ENCODE results near the gene SASS6.

The SASS6 gene

GRCh38 chr1:100100202-100100601 lies 32.5 kb downstream of the SASS6 start:
- ChIA-PET POLR2A (no interaction called here), CTCF (no interaction called here)

GRCh38 chr1:100090471-100090870 lies 42.3 kb downstream of the SASS6 start:
- H3K9me3 ChIP-seq (ENCODE audit: control insufficient read depth, insufficient read depth, low read depth, low read length), result no peaks in the 10 kb centered on the region
- no peak overlapping the region for H3K4me3 ChIP-seq (ENCODE audit: low read depth, low read length)
- TF ChIP-seq ZNF654 (tag by site-specific recombination; IDR thresholded peaks at IDR 0.05; ENCODE audit: low read depth) (no peak), ZNF629 (tag by site-specific recombination; IDR thresholded peaks at IDR 0.05) (no peak), ZNF335 (tag by site-specific recombination; conservative IDR thresholded peaks at IDR 0.05) (no peak), GLIS1 (tag by site-specific recombination; IDR thresholded peaks at IDR 0.05) (no peak), ZNF701 (tag by site-specific recombination; IDR thresholded peaks at IDR 0.05) (no peak), AEBP2 (tag by site-specific recombination; IDR thresholded peaks at IDR 0.05; ENCODE audit: borderline replicate concordance) (no peak), ZBTB20 (tag by site-specific recombination; IDR thresholded peaks at IDR 0.05) (no peak), GLIS2 (tag by site-specific recombination; IDR thresholded peaks at IDR 0.05) (no peak), ZBTB7A (tag by site-specific recombination; IDR thresholded peaks at IDR 0.05; ENCODE audit: low read depth) (no peak), ZNF184 (tag by site-specific recombination; IDR thresholded peaks at IDR 0.05) (no peak)
- H3K27ac ChIP-seq (ENCODE audit: extremely low read depth, low read depth, low read length), result no peak overlapping the region
- ChIA-PET POLR2A (no interaction called here), CTCF (no interaction called here)
- H3K36me3 ChIP-seq (ENCODE audit: control insufficient read depth in 2 of 2, insufficient read depth in 1 of 2, low read length in 2 of 2), result peaks cover 42 to 61% of the 10 kb centered on the region in 2 experiments
- no peaks in the 10 kb centered on the region for H3K4me1 ChIP-seq (ENCODE audit: control insufficient read depth, insufficient read depth, low read length)

More at GRCh38 chr1:100100202-100100601, 32.5 kb downstream of the SASS6 start:
- Histone ChIP-seq H3K36me3 (ENCODE audit: control insufficient read depth in 2 of 2, insufficient read depth in 1 of 2, low read length in 2 of 2) (peaks cover 67 to 90% of the 10 kb centered on the region in 2 experiments), H3K9me3 (ENCODE audit: control insufficient read depth, insufficient read depth, low read depth, low read length) (no peaks in the 10 kb centered on the region), H3K4me1 (ENCODE audit: control insufficient read depth, insufficient read depth, low read length) (no peaks in the 10 kb centered on the region), H3K27ac (ENCODE audit: extremely low read depth, low read depth, low read length) (no peak overlapping the region), H3K4me3 (ENCODE audit: low read depth, low read length) (no peak overlapping the region)
- TF ChIP-seq ZNF23 (tag by site-specific recombination; IDR thresholded peaks at IDR 0.05; ENCODE audit: borderline replicate concordance) (no peak), KLF17 (tag by site-specific recombination; IDR thresholded peaks at IDR 0.05) (no peak), TCF7L2 (IDR thresholded peaks at IDR 0.05; ENCODE audit: borderline replicate concordance, low read depth, low read length) (no peak), ZBTB20 (tag by site-specific recombination; IDR thresholded peaks at IDR 0.05) (no peak), ZNF311 (tag by site-specific recombination; IDR thresholded peaks at IDR 0.05; ENCODE audit: borderline replicate concordance) (no peak), ZNF624 (tag by site-specific recombination; IDR thresholded peaks at IDR 0.05) (no peak), HIC1 (tag by site-specific recombination; IDR thresholded peaks at IDR 0.05) (no peak), ZIC2 (tag by site-specific recombination; IDR thresholded peaks at IDR 0.05) (no peak), WT1 (tag by site-specific recombination; IDR thresholded peaks at IDR 0.05) (no peak), ZNF214 (tag by site-specific recombination; IDR thresholded peaks at IDR 0.05; ENCODE audit: borderline replicate concordance) (no peak), ZNF391 (tag by site-specific recombination; IDR thresholded peaks at IDR 0.05; ENCODE audit: borderline replicate concordance, low read depth) (no peak), KLF8 (tag by site-specific recombination; IDR thresholded peaks at IDR 0.05) (no peak), AEBP2 (tag by site-specific recombination; IDR thresholded peaks at IDR 0.05; ENCODE audit: borderline replicate concordance) (no peak)

Data from HEK293 (cell line).